A549 (cell line): Measurements from ENCODE around the gene SORD. TPM values are rescaled to one million over a fixed set of nuclear protein-coding genes. Genes with fewer than 3 reads are reported as not detected.
"Not testable (repeated sequence)": the region's sequence is repeated elsewhere in the genome, so short reads cannot be mapped to it uniquely, and the experiment has no call there.

ENCODE experiments used
- ATAC-seq, 2 experiments: fragments of 200-7000 bp in 1 of 2; fragments of >200 bp in 1 of 2; cut with Nextera tagmentation in 1 of 2; cut with Tn5 transposase in 1 of 2; 3 replicates each; pipeline versions ENCODE4 v1.8.0 to v1.9.1; 2018 to 2020; ENCODE audit warnings: mild to moderate bottlenecking in 1 of 2, moderate library complexity in 1 of 2
- CTCF ChIA-PET: fragments of 300-600 bp; sonication (Branson Sonifier 250); formaldehyde crosslinking; extraction: SDS; loops from one replicate; lab custom pipeline; 2021; ENCODE audit warnings: antibody characterized with exemption, inconsistent platforms; lab: Yijun Ruan, JAX
- POLR2A ChIA-PET: fragments of 350-600 bp; formaldehyde crosslinking; extraction: SDS; loops from one replicate; lab custom pipeline; 2021; ENCODE audit warnings: antibody characterized with exemption, inconsistent platforms; lab: Yijun Ruan, JAX
- DNase-seq, 2 experiments: peaks; one replicate each; pipeline versions ENCODE4 v3.0.0 to v3.0.0-alpha.2; 2011 to 2016; ENCODE audit warnings: low read depth in 1 of 2, low spot score in 1 of 2
- FAIRE-seq: peaks from 2 replicates; lab custom pipeline; 2011; peaks lifted over from hg19 to GRCh38; lab: Jason Lieb, UNC
- H3K27ac ChIP-seq, 2 experiments: fragments of >200 bp; sonication (Bioruptor Twin); formaldehyde crosslinking; 3 replicates each; pipeline ENCODE4 v1.5.1; 2016 to 2017
- H3K4me1 ChIP-seq: fragments of >200 bp; sonication (Bioruptor Twin); formaldehyde crosslinking; 3 replicates; pipeline ENCODE4 v1.6.1; 2016
- H3K4me2 ChIP-seq: fragments of >200 bp; sonication (Bioruptor Twin); formaldehyde crosslinking; 3 replicates; pipeline ENCODE4 v1.6.1; 2016
- H3K4me3 ChIP-seq: fragments of >200 bp; sonication (Bioruptor Twin); formaldehyde crosslinking; 3 replicates; pipeline ENCODE4 v1.5.1; 2016
- H3K9me3 ChIP-seq: fragments of >200 bp; sonication (Bioruptor Twin); formaldehyde crosslinking; 3 replicates; pipeline ENCODE4 v1.6.1; 2016
- CEBPB ChIP-seq, 2 experiments: fragments of >200 bp in 1 of 2; sonication (Bioruptor Twin) in 1 of 2; formaldehyde crosslinking in 1 of 2; IDR thresholded peaks; 2 replicates each; pipeline ENCODE4 v1.6.1; 2012 to 2016
- CHD2 ChIP-seq: fragments of 150-350 bp; IDR thresholded peaks from 2 replicates; pipeline ENCODE4 v1.6.1; 2014; ENCODE audit warnings: low read length; ENCODE audit not compliant: partially characterized antibody
- CHD4 ChIP-seq: fragments of 200-600 bp; sonication (generic); IDR thresholded peaks from 2 replicates; pipeline ENCODE4 v1.6.1; 2016; ENCODE audit warnings: antibody characterized with exemption, mild to moderate bottlenecking, borderline replicate concordance
- E2F6 ChIP-seq: IDR thresholded peaks from 2 replicates; pipeline ENCODE4 v1.6.1; 2012; ENCODE audit warnings: low read depth, borderline replicate concordance
- EHMT2 ChIP-seq: fragments of 200-600 bp; sonication (generic); IDR thresholded peaks from 2 replicates; pipeline ENCODE4 v1.6.1; 2016; ENCODE audit warnings: antibody characterized with exemption, low read depth, mild to moderate bottlenecking, moderate library complexity
- ESRRA ChIP-seq: fragments of 150-350 bp; IDR thresholded peaks from 2 replicates; pipeline ENCODE4 v1.6.1; 2014; ENCODE audit warnings: mild to moderate bottlenecking, low read length, borderline replicate concordance
- FOSL2 ChIP-seq, 2 experiments: fragments of 450-650 bp in 1 of 2; fragments of >200 bp in 1 of 2; sonication (Bioruptor Twin) in 1 of 2; formaldehyde crosslinking; IDR thresholded peaks; 2 replicates each; pipeline versions ENCODE4 v1.5.0 to v1.6.1; 2016 to 2020; ENCODE audit warnings: mild to moderate bottlenecking in 1 of 2, moderate library complexity in 1 of 2
- FOXS1 ChIP-seq: fragments of 250-450 bp; sonication (Bioruptor Pico); IDR thresholded peaks from 2 replicates; pipeline ENCODE4 v1.5.0; 2020; ENCODE audit warnings: mild to moderate bottlenecking, moderate library complexity
- HDAC2 ChIP-seq: fragments of 200-600 bp; sonication (generic); IDR thresholded peaks from 2 replicates; pipeline ENCODE4 v1.6.1; 2016
- HES2 ChIP-seq: fragments of >200 bp; sonication (Bioruptor Twin); formaldehyde crosslinking; IDR thresholded peaks from 2 replicates; pipeline ENCODE4 v1.6.1; 2016
- KDM1A ChIP-seq: fragments of 200-600 bp; sonication (generic); IDR thresholded peaks from 2 replicates; pipeline ENCODE4 v1.6.1; 2016; ENCODE audit warnings: low read depth, mild to moderate bottlenecking
- MAFK ChIP-seq: fragments of 450-650 bp; IDR thresholded peaks from 2 replicates; pipeline ENCODE4 v1.6.1; 2014; ENCODE audit not compliant: partially characterized antibody
- MAZ ChIP-seq: fragments of 150-350 bp; IDR thresholded peaks from 2 replicates; pipeline ENCODE4 v1.6.1; 2014; ENCODE audit warnings: antibody characterized with exemption, low read depth, low read length, borderline replicate concordance
- NFE2L2 ChIP-seq: fragments of 150-350 bp; conservative IDR thresholded peaks from 2 replicates; pipeline ENCODE4 v1.6.1; 2014; ENCODE audit warnings: low read length
- NPAS2 ChIP-seq: fragments of 250-450 bp; sonication (Bioruptor Pico); IDR thresholded peaks from 2 replicates; pipeline ENCODE4 v1.8.0; 2022; ENCODE audit warnings: mild to moderate bottlenecking, moderate library complexity, borderline replicate concordance
- POLR2A ChIP-seq: IDR thresholded peaks from 2 replicates; pipeline ENCODE4 v1.6.1; 2012; ENCODE audit warnings: mild to moderate bottlenecking, low read length
- POLR2AphosphoS2 ChIP-seq: conservative IDR thresholded peaks from 2 replicates; pipeline ENCODE4 v1.6.1; 2012; ENCODE audit warnings: low read length, improper control_type of control experiment, inconsistent platforms
- SREBF2 ChIP-seq: fragments of 450-650 bp; IDR thresholded peaks from 2 replicates; pipeline ENCODE4 v1.6.1; 2014; ENCODE audit warnings: mild to moderate bottlenecking, moderate library complexity
- TP53 ChIP-seq: fragments of 250-450 bp; sonication (Bioruptor Pico); IDR thresholded peaks from 2 replicates; pipeline ENCODE4 v1.5.0; 2021; ENCODE audit warnings: mild to moderate bottlenecking, moderate library complexity
- USF2 ChIP-seq: fragments of 450-650 bp; IDR thresholded peaks from 2 replicates; pipeline ENCODE4 v1.6.1; 2014; ENCODE audit warnings: antibody characterized with exemption
- ZC3H11A ChIP-seq: fragments of 450-650 bp; IDR thresholded peaks from 2 replicates; pipeline ENCODE4 v1.6.1; 2014; ENCODE audit warnings: antibody characterized with exemption, mild to moderate bottlenecking
- ZFP36 ChIP-seq: fragments of 450-650 bp; IDR thresholded peaks from 2 replicates; pipeline ENCODE4 v1.6.1; 2014; ENCODE audit warnings: borderline replicate concordance; ENCODE audit not compliant: partially characterized antibody
- ZSCAN20 ChIP-seq: fragments of 250-450 bp; sonication (Bioruptor Pico); IDR thresholded peaks from 2 replicates; pipeline ENCODE4 v1.8.0; 2022; ENCODE audit warnings: mild to moderate bottlenecking, moderate library complexity
- WGBS: methylation state at CpG from one replicate; pipeline ENCODE4 v1.1.6; 2017; ENCODE audit errors: missing lambda C conversion rate; 5-methylcytosine and 5-hydroxymethylcytosine counted together
- polyA plus RNA-seq, 4 experiments: library from polyadenylated mRNA; depleted of rRNA in 3 of 4; stranded (reverse); fragments of >200 nt; fragmentation: RNase III in 1 of 4; extraction: RNeasy Plus Mini Kit Qiagen cat#74134 plus additional on column Dnase treatment in 1 of 4; gene quantifications; 2 replicates in 3 of 4; 3 replicates in 1 of 4; pipeline ENCODE4 v1.2.3, GENCODE V29; 2011 to 2017

Gene SORD
- polyA plus RNA-seq, 2 of the 4 experiments (the other 2 are of a cell fraction), result 37.6 to 49.8 TPM

GRCh38 chr15:45080593-45080992, 57.6 kb downstream of the SORD start:
- H3K27ac ChIP-seq, H3K9me3 ChIP-seq, POLR2A ChIA-PET, DNase-seq, H3K4me3 ChIP-seq, H3K4me1 ChIP-seq, FAIRE-seq, ATAC-seq, H3K4me2 ChIP-seq: not testable (repeated sequence)
- CTCF ChIA-PET, result interaction anchor here (1.2 to 1.4 kb wide), 2 partner anchors 34 to 37 kb away, joined by 3 read pairs; partner anchors contain the start of gene DUOXA2
- WGBS, result 100% methylated on average over 2 of the region's 3 CpGs

- H3K4me3 ChIP-seq, H3K9me3 ChIP-seq, H3K4me1 ChIP-seq, POLR2A ChIA-PET, ATAC-seq, FAIRE-seq, H3K27ac ChIP-seq, H3K4me2 ChIP-seq, DNase-seq: not testable (repeated sequence)
- 51% methylated on average over 6 of the region's 10 CpGs for WGBS
- CTCF ChIA-PET, result interaction anchor here (1.1 kb wide), 1 partner anchor 31 kb away, joined by 3 read pairs; no protein-coding TSS in a partner anchor
Observed at GRCh38 chr15:45082412-45082811, 59.4 kb downstream of the SORD start.

GRCh38 chr15:45083223-45083622, 60.2 kb downstream of the SORD start:
- Histone ChIP-seq H3K4me2 (no peak overlapping the region), H3K27ac (no peak overlapping the region), H3K4me1 (no peaks in the 10 kb centered on the region), H3K9me3 (no peaks in the 10 kb centered on the region), H3K4me3 (no peak overlapping the region)
- DNase-seq (no peak), ATAC-seq (no peak), FAIRE-seq (no peak)
- no peak for TF ChIP-seq HES2
- no peak for TF ChIP-seq FOXS1 (CRISPR knock-in tag)
- TF ChIP-seq NPAS2 (CRISPR knock-in tag), result no peak
- TF ChIP-seq POLR2A, result no peak
- no peak for TF ChIP-seq SREBF2
- TF ChIP-seq HDAC2, result no peak
- no peak for TF ChIP-seq CEBPB (IDR thresholded peaks at IDR 0.05)
- ChIA-PET POLR2A (no interaction called here), CTCF (interaction anchor here (1.1 kb wide), 1 partner anchor 30 kb away, joined by 3 read pairs; no protein-coding TSS in a partner anchor)

GRCh38 chr15:45084163-45084562, 61.2 kb downstream of the SORD start:
- H3K4me3 ChIP-seq, result no peak overlapping the region
- no peak for FAIRE-seq
- no peak overlapping the region for H3K27ac ChIP-seq
- H3K9me3 ChIP-seq, result no peaks in the 10 kb centered on the region
- DNase-seq, result no peak
- no peak for TF ChIP-seq ESRRA
- TF ChIP-seq MAFK, result no peak
- TF ChIP-seq TP53 (CRISPR knock-in tag), result no peak
- no peak for TF ChIP-seq CHD2
- TF ChIP-seq EHMT2, result no peak
- no peak for TF ChIP-seq ZFP36
- no peak for TF ChIP-seq HDAC2
- TF ChIP-seq E2F6, result no peak
- TF ChIP-seq FOSL2 (IDR thresholded peaks at IDR 0.05), result no peak
- TF ChIP-seq FOSL2 (CRISPR knock-in tag; IDR thresholded peaks at IDR 0.05), result no peak
- no peak for TF ChIP-seq USF2
- no peak for TF ChIP-seq ZC3H11A
- no peak for TF ChIP-seq NFE2L2
- no peak for TF ChIP-seq CHD4
- TF ChIP-seq MAZ, result no peak
- no peak for TF ChIP-seq KDM1A
- no peak for TF ChIP-seq ZSCAN20
- no peak for TF ChIP-seq POLR2AphosphoS2
- H3K4me2 ChIP-seq, result no peak overlapping the region
- POLR2A ChIA-PET, result no interaction called here
- CTCF ChIA-PET, result interaction anchor here (0.8 kb wide), 1 partner anchor 119 kb away, joined by 3 read pairs; no protein-coding TSS in a partner anchor
- no peaks in the 10 kb centered on the region for H3K4me1 ChIP-seq
- no peak for ATAC-seq
- WGBS, result 62% methylated on average over 3 of the region's 3 CpGs
